ENCODE measurements around the gene LY6G6C. TPM values are rescaled to one million over a fixed set of nuclear protein-coding genes. Genes with fewer than 3 reads are reported as not detected.
"Not testable (repeated sequence)": the region's sequence is repeated elsewhere in the genome, so short reads cannot be mapped to it uniquely, and the experiment has no call there.

The LY6G6C gene
- total RNA-seq, 2 experiments from 2014 or later = not detected

DNA sequence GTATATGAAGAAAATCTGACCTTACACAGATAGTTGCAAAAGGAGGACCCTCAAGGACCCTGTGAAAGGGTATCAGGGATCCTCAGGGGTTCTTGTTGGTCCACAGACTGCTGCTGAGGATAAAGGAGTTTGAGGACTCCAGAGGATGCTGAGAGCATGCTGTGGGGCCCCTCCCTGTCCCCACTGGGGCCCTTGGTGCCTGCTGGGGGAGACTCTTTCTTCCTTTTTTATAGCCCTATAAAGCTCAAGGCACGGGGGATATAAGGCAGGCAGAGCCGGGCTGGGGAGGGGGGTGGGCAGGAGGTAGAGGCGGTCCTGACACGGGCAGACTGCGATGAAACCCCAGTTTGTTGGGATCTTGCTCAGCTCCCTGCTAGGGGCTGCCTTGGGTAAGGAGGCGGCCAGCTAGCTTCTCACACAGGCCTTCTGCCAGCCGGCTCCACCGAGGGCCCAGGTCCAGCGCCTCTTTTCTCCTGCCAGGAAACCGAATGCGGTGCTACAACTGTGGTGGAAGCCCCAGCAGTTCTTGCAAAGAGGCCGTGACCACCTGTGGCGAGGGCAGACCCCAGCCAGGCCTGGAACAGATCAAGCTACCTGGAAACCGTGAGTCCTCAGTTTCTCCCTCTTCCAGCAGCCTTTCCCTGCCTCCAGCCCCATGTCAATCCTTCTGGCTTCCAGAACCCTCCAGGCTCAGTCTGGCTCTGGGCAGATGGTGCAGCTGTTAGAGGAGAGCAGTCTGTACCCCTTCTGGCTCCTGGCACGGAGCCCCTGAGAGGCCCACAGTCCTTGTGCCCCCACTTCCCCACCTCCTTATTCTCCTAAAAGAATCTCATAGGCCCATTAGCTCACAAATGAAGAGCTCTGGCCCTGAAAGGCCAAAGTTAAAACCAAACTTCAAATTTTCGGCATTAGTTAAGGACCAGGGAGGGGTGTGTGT, 6.3 kb downstream of the LY6G6C start, which contains the start of gene LY6G6D:
Gene LY6G6D, plus strand, starts transcription at position 327 of the 937 bp plus-strand sequence. Its CDS starts 8 bp downstream, at position 335.
- CTCF ChIA-PET = interaction anchor here (0.9 to 2.9 kb wide), 2 partner anchors 15 to 75 kb away, joined by 3 to 7 read pairs; no protein-coding TSS in a partner anchor
- POLR2A ChIA-PET = no interaction called here

DNA sequence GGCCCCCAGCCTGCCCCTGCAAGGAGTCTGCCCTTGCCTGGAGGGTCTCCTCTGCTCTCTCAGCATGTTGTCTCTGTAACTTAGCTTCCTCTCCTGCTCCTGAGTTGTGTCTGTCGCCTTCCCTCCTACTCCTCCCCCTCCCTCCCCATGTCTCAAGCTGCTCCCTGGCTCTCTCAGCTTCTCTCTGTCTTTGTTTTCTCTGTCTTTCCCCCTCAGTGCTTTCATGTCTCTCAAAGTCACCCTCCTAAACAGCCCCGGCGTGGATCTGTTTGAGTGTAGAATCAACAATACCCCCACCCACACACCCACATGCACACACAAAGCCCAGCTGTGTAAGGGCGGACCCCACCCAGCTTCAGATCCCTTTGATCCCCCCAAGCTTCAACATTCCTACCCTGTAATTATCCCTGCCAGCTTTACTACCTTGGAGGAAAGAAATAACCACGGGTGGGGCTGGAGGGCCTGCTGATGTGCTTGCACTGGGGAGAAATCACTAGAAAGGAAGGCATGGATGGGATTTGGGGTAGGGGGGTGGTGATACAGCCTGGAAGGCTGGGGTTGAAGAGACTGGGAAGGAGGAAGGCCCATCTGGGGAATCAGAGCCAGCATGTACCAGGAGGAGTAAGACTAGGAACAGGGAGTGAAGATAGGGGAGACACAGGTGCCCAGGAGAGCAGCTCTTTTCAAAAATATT, 7.4 kb downstream of the LY6G6C start:
- CTCF ChIA-PET = interaction anchor here (1.3 to 2.9 kb wide), 2 partner anchors 16 to 55 kb away, joined by 4 to 7 read pairs; no protein-coding TSS in a partner anchor
- POLR2A ChIA-PET = no interaction called here

DNA sequence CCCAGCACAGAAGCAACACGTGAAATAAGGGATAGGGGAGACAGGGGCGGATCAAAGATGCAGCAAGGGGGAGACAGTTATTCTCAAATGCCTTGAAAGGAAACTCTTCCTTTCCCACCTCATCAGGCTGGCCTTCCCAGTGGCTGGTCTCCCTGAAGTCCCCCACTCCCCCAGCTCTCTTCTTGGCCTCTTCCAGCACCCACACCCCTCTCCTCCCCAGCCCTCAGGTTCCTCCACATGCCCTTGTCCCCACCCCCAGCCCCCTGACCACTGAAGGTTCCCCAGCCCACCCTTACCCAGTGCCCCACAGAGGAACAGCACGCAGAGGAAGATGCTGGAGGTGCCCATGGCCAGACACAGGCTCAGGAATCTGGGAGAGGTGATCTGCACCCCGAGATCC, 8.1 kb downstream of the LY6G6C start:
- ChIA-PET POLR2A (no interaction called here), CTCF (interaction anchor here (1.3 to 2.9 kb wide), 2 partner anchors 17 to 56 kb away, joined by 4 to 7 read pairs; no protein-coding TSS in a partner anchor)

DNA sequence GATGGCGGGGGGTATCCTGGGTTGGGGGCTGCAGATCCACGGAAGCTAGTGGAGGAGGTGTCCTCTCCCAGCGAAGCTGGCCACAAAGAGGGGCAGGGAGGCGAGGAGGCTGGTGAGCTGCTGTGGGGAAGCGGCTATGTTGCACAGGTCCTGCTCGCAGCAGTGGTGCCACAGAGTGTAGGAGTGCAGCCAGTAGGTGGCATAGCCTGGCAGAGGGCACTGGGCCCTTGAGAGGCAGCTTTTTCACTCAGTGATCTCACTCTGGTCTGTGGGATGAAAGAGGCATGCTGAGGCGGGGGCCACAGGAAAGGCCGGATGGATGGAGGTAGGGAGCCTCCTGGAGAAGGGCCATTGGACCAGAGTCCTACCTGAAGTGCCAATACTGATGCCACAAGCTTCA, 9.2 kb downstream of the LY6G6C start:
- ChIA-PET POLR2A (no interaction called here), CTCF (no interaction called here)

DNA sequence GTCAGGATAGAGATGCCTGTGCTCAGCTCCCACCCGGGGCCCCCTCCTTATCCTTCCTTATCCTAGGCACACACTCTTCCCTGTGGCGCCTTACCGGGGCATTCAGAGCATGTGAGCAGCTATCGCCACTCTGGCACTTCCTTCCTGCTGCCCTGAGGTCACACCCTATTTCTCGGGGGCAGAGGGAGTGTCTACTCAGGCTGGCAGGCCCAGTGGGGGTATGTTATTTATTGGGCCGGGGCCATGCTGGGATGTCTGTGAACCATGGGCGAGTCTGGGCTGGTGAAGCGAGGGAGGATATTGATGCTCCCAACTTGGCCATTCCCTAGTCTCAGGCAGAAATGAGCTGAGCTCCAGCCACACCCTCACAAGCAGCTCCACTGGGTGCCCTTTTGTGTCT, 10.3 kb downstream of the LY6G6C start:
- CTCF ChIA-PET = interaction anchor here (1.5 kb wide), 1 partner anchor 29 kb away, joined by 3 read pairs; no protein-coding TSS in a partner anchor
- POLR2A ChIA-PET = no interaction called here

DNA sequence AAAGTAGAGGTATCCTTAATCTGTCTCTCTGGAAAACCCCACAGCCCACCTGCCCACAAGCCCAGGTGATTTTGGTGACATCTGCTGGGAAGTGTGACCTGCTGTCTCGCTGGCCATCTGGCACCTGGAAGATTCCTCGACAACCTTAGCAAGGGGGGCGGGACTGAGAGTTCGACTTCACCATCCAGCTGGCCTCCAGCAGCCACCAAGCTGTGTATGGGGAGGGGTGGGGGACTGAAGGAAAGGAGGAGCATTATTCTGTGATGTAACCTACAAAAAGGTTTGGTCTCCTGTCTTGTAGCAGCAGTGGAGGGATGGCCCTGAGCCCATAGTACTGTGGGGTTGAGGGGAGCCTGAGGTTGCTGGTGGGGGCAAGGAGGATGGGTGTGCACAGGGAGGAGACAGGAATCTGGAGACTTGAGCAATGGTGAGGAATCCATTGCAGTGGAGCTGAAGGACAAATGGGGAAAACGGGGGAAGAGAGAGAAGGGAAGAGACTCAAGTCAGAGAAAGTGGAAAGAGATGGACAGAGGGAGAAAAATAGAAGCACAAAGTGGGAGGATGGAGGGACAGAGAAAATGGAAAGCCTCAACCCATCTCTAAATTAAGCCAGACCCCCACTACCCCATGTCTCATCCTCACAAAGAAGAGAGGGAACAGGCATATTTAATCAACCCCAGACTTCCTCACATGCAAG, 10.9 kb downstream of the LY6G6C start:
- ChIA-PET POLR2A (no interaction called here), CTCF (interaction anchor here (0.8 to 1.5 kb wide), 2 partner anchors 30 to 164 kb away, joined by 3 to 4 read pairs; partner anchors contain the start of gene ATP6V1G2)

DNA sequence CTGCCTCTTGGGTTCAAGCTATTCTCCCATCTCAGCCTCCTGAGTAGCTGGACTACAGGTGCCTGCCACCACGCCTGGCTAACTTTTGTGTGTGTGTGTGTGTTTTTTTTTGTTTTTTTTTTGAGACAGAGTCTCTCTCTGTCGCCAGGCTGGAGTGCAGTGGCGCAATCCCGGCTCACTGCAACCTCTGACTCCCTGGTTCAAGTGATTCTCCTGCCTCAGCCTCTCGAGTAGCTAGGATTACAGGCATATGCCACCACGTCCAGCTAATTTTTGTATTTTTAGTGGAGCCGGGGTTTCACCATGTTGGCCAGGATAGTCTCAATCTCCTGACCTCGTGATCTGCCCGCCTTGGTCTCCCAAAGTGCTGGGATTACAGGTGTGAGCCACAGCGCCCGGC, 12.4 kb downstream of the LY6G6C start:
- POLR2A ChIA-PET = not testable (repeated sequence)
- CTCF ChIA-PET = interaction anchor here (0.7 kb wide), 1 partner anchor 87 kb away, joined by 3 read pairs; no protein-coding TSS in a partner anchor

DNA sequence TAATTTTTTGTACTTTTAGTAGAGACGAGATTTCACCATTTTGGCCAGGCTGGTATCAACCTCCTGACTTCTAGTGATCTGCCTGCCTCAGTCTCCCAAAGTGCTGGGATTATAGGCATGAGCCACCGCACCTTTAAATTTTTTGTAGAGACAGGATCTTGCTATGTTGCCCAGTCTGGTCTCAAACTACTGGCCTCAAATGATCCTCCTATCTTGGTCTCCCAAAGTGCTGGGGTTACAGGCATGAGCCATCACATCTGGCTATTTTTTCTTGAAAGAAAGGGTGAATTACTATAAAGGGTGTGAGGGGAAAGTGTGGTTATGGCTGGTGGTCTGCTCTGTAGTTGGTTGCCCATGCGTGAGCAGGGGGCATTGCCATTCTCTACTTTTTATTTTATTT, 13.3 kb downstream of the LY6G6C start:
- CTCF ChIA-PET = interaction anchor here (0.8 kb wide), 1 partner anchor 59 kb away, joined by 4 read pairs; no protein-coding TSS in a partner anchor
- POLR2A ChIA-PET = no interaction called here

DNA sequence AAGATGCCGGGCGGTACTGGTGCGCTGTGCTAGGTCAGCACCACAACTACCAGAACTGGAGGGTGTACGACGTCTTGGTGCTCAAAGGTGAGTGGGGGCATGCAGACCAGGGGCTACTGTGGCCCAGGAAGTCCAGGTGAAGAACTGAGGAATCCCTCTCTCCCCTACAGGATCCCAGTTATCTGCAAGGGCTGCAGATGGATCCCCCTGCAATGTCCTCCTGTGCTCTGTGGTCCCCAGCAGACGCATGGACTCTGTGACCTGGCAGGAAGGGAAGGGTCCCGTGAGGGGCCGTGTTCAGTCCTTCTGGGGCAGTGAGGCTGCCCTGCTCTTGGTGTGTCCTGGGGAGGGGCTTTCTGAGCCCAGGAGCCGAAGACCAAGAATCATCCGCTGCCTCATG, 13.8 kb downstream of the LY6G6C start:
- POLR2A ChIA-PET = no interaction called here
- CTCF ChIA-PET = no interaction called here

DNA sequence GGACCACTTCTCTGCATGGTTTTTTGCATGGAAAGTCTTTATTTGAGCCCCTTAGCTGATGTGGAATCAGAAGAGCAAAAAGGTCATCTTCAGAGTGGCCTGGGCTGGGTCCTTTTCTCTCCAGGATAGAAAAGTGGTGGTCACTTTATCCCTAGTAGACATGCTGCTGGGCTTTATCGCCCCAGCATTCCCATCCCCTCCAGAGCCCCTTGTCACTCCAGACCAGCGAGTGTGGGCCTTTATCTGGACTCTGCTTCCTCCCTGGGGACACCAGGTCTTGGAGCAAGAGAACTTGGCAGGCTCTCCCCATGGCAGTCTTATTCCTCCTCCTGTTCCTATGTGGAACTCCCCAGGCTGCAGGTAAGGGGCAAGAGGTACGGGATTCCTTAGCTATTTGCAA, 14.9 kb downstream of the LY6G6C start, which contains the start of gene LY6G6F:
Gene LY6G6F, plus strand, starts transcription at position 268 of the 400 bp plus-strand sequence. Its CDS starts 41 bp downstream, at position 309.
- ChIA-PET CTCF (no interaction called here), POLR2A (no interaction called here)

DNA sequence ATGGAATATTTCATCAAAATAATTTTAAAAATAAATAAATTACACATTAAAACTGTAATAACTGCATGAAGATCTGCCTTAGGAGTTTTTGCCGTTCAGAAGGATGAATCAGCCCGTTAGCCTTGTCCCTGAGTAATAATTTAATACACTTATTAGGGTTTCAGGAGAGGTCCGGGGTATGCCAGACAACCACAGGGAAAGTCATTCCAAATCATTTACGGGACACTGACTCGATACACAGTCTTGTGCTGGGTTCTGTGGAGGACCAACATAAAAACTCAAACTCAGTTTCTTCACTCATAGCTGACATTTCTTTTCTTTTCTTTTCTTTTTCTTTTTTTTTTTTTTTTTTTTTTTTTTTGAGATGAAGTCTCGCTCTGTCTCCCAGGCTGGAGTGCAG, 15.6 kb downstream of the LY6G6C start:
- ChIA-PET CTCF (no interaction called here), POLR2A (no interaction called here)

DNA sequence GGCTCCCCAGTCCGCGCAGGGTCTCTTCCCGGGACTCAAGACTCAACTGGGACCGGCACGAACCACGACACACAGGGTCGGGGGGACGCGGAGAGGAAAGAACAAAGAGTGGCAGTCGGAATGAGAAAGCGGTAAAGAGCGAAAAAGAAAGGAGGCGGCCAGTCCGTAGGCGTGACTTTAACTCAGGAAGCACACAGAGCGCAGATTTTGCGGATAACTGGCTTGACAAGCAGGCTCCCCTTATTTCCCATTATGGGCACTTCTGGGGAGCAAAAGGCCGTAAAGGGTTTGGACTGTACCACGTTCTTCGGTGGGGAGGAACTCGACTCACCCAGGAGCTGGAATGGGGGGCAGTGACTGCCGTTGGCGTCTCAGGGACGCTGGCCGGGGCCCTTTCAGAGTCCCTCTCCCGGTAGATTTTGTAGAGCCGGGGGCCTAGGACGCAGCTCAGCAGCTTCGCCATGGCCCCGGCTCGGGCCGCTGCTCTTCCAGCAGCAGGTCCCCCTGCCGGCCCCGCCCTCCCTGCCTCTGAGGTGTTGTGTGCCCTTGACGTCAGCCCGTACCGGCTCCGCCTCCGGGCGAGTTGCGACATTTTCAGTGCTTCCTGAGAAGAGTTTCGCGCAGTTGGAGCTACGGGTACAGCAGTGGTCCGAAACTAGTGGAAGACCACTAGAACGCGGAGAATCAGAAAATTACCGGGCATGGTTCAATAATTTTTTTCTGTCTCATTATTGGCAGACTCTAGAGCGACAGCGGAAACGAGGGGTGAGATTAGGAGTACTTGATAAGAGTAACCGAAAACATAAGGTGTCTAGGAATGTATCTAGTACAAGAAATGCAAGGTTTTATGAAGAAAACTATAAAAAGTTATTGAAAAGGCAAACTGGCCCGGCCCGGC, 18.5 kb downstream of the LY6G6C start, which contains the start of gene ABHD16A:
Gene ABHD16A, minus strand, starts transcription at position 506 of the 898 bp plus-strand sequence. Its CDS starts 43 bp downstream, at position 463.
- ChIA-PET CTCF (interaction anchor here (1.0 to 2.1 kb wide), 5 partner anchors 16 to 125 kb away, joined by 3 to 5 read pairs (median 3); partner anchors contain the start of genes HSPA1B and LY6G5C), POLR2A (interaction anchor here (0.5 to 1.3 kb wide), 6 partner anchors 9 to 160 kb away, joined by 3 to 6 read pairs (median 3); partner anchors contain the start of genes BAG6, GPANK1, HSPA1B and NEU1)

DNA sequence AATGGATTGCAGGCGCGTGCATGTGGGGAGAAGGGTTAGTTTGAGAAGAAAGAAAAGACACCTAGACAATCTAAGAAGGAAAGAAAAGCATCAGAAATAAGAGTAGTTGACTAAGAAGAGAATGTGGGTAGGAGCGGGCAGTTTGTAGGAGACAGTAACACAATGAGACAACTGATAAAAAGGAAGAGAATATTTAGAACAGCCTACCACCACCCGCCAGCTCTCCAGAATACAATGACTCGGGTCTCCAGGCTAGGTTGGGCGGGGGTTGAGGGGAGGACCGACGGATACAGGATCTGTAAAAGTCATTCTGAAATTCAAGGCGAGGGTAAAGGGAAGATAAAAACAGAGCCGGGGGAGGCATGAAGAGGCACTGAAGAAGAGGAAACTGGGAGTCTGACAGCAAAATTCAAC, 19.1 kb downstream of the LY6G6C start:
- ChIA-PET CTCF (interaction anchor here (1.4 to 2.1 kb wide), 3 partner anchors 18 to 78 kb away, joined by 3 to 5 read pairs (median 4); partner anchors contain the start of gene LY6G5C), POLR2A (interaction anchor here (1.1 kb wide), 1 partner anchor 160 kb away, joined by 3 read pairs; the partner anchor contains the start of gene NEU1)

DNA sequence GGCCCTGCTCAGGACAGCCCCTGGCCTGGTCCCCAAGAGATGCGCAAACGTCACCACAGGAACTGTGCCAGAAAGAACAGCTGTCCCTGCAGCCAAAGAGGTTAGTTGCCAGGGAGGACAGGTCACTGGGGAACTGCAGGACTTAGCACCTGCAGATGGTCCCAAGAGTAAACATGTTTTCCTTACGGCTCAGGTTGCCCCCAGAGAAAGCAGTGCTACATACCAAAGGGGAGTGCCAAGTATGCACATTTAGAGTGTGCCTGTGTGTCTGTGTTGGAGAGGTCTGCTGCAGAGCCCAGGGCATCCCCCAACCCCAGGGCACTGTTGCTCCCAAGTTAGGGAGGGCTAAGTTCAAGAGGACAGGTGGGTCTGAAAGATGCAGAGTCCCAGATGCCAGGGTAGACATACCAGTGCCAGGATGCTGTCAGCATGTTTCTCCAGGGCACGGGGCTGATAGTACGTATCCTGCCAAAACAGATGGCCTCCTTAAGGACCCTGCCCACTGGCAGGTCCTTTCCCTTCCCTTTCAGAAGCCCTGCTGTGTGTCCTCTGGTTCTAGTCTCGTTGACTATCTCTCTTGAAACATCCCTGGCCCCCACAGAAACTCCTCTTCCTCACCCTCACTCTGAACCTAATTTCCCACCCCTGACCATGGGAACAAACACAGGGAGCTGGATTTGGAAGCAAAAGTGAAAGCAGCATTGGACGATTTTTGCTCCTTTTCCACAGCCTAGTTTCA, 19.7 kb downstream of the LY6G6C start:
- CTCF ChIA-PET = interaction anchor here (0.6 to 1.8 kb wide), 3 partner anchors 18 to 162 kb away, joined by 3 to 4 read pairs (median 3); no protein-coding TSS in a partner anchor
- POLR2A ChIA-PET = no interaction called here

DNA sequence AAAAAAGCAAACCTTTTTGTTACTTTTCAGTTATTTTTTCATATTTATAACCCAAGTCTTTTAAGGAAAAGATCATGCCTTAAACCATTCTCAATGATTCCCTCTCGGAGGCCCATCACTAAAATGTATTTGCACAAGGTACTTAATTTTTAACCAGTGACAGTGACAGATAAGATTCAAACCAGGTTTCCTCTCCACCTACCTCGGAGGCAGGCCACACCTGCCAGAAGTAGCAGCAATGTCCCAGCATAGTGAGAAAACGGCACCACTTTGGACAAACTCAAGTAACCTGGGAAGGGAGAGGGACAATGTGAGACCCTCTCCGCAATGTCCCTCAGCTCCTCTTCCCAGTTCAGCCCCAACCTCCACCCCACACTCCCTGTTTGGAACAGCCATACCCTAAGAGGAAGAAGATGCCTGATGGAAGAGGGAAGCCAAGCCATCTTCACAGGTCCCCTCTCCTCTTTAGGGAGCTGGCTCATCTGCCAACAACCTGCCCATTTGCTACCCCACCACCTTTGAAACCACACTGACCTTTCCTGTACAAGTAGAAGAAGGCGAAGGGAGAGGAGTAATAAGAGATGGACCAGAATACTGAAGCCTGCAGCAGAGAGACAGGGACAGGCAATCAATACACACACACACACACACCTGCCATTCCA, 20.7 kb downstream of the LY6G6C start:
- ChIA-PET POLR2A (interaction anchor here (0.6 kb wide), 1 partner anchor 134 kb away, joined by 5 read pairs; no protein-coding TSS in a partner anchor), CTCF (no interaction called here)

DNA sequence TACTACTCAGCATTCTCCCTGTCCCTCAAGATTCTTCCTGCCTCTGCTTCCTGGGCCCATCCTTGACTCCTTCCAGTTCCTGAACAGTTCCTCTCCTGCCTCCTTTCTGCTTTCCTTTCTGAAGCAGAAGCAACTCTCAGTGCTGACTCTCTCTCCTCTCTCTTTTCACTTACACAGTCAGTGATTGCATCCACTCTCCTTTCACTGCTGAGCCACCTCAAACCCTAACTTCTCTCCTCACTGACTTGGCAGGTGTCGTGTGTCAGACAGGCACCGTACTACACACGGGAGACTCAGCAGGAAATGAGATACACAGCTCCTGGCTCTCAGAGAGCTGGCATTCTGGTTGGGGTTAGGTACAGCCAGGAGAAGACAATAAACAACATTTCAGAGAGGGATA, 24.0 kb downstream of the LY6G6C start:
- ChIA-PET POLR2A (no interaction called here), CTCF (no interaction called here)

Data from activated CD8-positive, alpha-beta memory T cell treated with anti-CD3 and anti-CD28 coated beads for 36 hours (primary cell).